HG03432 (cell line): Measurements from ENCODE around the gene SLC6A6.
"Not testable (repeated sequence)": the region's sequence is repeated elsewhere in the genome, so short reads cannot be mapped to it uniquely, and the experiment has no call there.

Experiments
- ATAC-seq: cut with Tn5 transposase; IDR thresholded peaks from one replicate; pipeline ENCODE4 v1.9.1; 2021; ENCODE audit warnings: mild to moderate bottlenecking, moderate library complexity; ENCODE audit not compliant: unreplicated experiment

The SLC6A6 gene

GRCh38 chr3:14503706-14504065 lies 101.3 kb downstream of the SLC6A6 start:
- ATAC-seq, result no peak

- no peak for ATAC-seq
These were observed 102.8 kb downstream of the SLC6A6 start for GRCh38 chr3:14505001-14505802.

GRCh38 chr3:14505803-14506500 lies 103.5 kb downstream of the SLC6A6 start:
- no peak for ATAC-seq

- no peak for ATAC-seq
These were observed 104.4 kb downstream of the SLC6A6 start for GRCh38 chr3:14506626-14507304.

GRCh38 chr3:14507305-14507741 lies 104.9 kb downstream of the SLC6A6 start:
- no peak for ATAC-seq

- ATAC-seq, result no peak
These were observed 105.5 kb downstream of the SLC6A6 start for GRCh38 chr3:14507757-14508504.

GRCh38 chr3:14508505-14508819 lies 106.1 kb downstream of the SLC6A6 start:
- no peak for ATAC-seq

- no peak for ATAC-seq
These were observed 106.8 kb downstream of the SLC6A6 start for GRCh38 chr3:14508966-14509795.

GRCh38 chr3:14509796-14510100 lies 107.3 kb downstream of the SLC6A6 start:
- no peak for ATAC-seq

GRCh38 chr3:14510838-14511622 lies 108.6 kb downstream of the SLC6A6 start:
- ATAC-seq, result no peak

GRCh38 chr3:14511623-14512280 lies 109.3 kb downstream of the SLC6A6 start:
- no peak for ATAC-seq

- ATAC-seq, result no peak
These were observed 110.0 kb downstream of the SLC6A6 start for GRCh38 chr3:14512281-14512941.

- no peak for ATAC-seq
These were observed 110.5 kb downstream of the SLC6A6 start for GRCh38 chr3:14512942-14513327.

- ATAC-seq, result no peak
These were observed 111.3 kb downstream of the SLC6A6 start for GRCh38 chr3:14513566-14514322.

GRCh38 chr3:14514323-14514720 lies 111.9 kb downstream of the SLC6A6 start:
- no peak for ATAC-seq

- ATAC-seq, result not testable (repeated sequence)
These were observed 113.1 kb downstream of the SLC6A6 start for GRCh38 chr3:14515526-14515925.

GRCh38 chr3:14516738-14517345 lies 114.4 kb downstream of the SLC6A6 start:
- ATAC-seq, result no peak
